C1 segment of cervical spinal cord (tissue), 14 donors: Measurements from ENCODE around the gene TNKS1BP1.

Source experiments
- DNase-seq, 14 donors: peaks; one replicate each; lab custom pipeline; 2025; lab: John Stamatoyannopoulos, UW

The TNKS1BP1 gene

GRCh38 chr11:57254631-57255030 lies 70.1 kb downstream of the TNKS1BP1 start:
- DNase-seq = no peak

DNA sequence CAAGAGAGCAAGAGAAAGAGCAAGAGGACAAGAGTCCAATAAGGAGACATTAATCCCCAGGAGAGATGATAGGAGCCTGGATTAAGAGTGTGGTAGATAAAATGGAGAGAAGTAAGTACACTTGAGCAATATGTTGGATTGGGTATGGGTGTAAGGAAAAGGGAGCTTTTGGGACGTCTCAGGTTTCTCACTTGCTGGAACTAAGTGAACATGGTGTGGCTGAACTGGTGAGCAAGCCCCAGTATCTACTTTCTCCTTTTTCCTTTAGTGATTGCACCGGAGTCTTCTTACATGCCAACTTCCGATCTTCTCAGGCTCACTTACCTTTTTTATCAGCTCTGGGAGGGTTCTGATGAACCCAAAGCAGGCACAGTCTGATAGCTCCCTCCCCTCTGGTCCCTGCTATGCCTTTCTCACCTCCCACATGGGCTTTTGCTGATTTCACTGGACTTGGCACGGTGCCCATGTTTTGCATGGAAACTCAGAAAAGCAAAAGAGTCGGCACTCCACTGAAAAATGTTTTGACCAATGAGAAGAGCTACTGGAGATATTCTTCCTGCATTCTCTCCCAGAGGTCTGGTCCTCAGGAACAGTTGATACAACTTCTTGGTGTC lies 73.2 kb downstream of the TNKS1BP1 start:
- no peak for DNase-seq

DNA sequence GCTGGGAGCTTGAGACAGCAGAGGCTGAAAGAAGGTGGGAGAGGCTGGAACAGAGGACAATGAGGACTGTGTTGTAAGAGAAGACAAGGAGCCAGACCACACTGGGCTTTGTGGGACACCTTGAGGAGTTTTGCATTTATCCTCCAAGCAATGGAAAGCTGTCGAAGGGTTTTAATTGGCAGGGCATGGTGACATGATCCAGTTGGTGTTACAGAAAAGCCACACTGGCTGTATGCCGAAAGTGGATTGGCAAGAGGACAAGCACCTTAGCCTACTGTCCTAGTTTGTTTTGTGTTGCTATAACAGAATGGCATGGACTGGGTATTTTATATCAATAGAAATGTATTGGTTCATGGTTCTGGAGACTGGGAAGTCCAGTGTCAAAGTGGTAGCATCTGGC lies 73.7 kb downstream of the TNKS1BP1 start:
- no peak for DNase-seq
